ENCODE data around the gene CCNG2.

The CCNG2 gene

DNA sequence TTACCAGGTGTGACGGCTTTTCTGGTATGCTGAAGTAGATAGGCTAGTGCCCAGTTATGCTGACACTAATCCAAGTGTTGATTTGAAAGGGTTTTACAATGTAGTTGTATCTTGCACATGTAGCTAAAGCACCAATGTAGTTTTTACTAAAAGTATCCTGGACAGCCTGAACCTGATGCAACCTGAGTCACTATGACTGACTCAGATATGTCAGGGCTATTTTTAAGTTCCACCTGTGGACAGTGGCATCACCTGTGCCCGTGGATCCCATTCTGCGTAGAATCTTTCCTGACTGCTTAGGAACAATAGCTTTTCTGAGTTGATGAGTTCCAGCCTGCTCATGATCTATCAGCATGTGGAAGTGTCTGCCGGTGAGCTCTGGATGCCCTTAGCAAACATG lies 58.1 kb downstream of the CCNG2 start:
- in situ Hi-C loops (cut with HindIII; ENCODE audit: low sequenced_read_pairs): no loop called here
- no peak for DNase-seq (ENCODE audit: low read depth)
- H3K4me3 ChIP-seq (ENCODE audit: low read depth, low read length): no peak overlapping the region
- TF ChIP-seq, protein P1, sequence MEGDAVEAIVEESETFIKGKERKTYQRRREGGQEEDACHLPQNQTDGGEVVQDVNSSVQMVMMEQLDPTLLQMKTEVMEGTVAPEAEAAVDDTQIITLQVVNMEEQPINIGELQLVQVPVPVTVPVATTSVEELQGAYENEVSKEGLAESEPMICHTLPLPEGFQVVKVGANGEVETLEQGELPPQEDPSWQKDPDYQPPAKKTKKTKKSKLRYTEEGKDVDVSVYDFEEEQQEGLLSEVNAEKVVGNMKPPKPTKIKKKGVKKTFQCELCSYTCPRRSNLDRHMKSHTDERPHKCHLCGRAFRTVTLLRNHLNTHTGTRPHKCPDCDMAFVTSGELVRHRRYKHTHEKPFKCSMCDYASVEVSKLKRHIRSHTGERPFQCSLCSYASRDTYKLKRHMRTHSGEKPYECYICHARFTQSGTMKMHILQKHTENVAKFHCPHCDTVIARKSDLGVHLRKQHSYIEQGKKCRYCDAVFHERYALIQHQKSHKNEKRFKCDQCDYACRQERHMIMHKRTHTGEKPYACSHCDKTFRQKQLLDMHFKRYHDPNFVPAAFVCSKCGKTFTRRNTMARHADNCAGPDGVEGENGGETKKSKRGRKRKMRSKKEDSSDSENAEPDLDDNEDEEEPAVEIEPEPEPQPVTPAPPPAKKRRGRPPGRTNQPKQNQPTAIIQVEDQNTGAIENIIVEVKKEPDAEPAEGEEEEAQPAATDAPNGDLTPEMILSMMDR (IDR thresholded peaks at IDR 0.05; ENCODE audit: low read depth, low read length, missing control alignments): no peak

- in situ Hi-C loops (cut with HindIII; ENCODE audit: low sequenced_read_pairs): no loop called here
- H3K4me3 ChIP-seq (ENCODE audit: low read depth, low read length): no peak overlapping the region
- TF ChIP-seq, protein P1 (IDR thresholded peaks at IDR 0.05; ENCODE audit: low read depth, low read length, missing control alignments): no peak
These were observed 60.5 kb downstream of the CCNG2 start for GRCh38 chr4:77217526-77217925.

GRCh38 chr4:77219266-77219665 lies 62.3 kb downstream of the CCNG2 start:
- TF ChIP-seq, protein P1 (IDR thresholded peaks at IDR 0.05; ENCODE audit: low read depth, low read length, missing control alignments): no peak
- no peak overlapping the region for H3K4me3 ChIP-seq (ENCODE audit: low read depth, low read length)
- no peak for DNase-seq (ENCODE audit: low read depth)
- in situ Hi-C loops (cut with HindIII; ENCODE audit: low sequenced_read_pairs): no loop called here

More at GRCh38 chr4:77217526-77217925, 60.5 kb downstream of the CCNG2 start:
- DNase-seq (ENCODE audit: low read depth): no peak

Measured in astrocyte of the cerebellum (primary cell).